ENCODE measurements around the gene NUDT3.

Gene NUDT3

GRCh38 chr6:34237316-34237721, 155.2 kb downstream of the NUDT3 start:
- no peaks in the 10 kb centered on the region for H3K27me3 Mint-ChIP-seq
- H3K4me1 Mint-ChIP-seq, result peaks cover 40% of the 10 kb centered on the region
- no peak overlapping the region for H3K27ac Mint-ChIP-seq (ENCODE audit: low read depth)
- no peaks in the 10 kb centered on the region for H3K9me3 Mint-ChIP-seq
- peaks cover 22% of the 10 kb centered on the region for H3K36me3 Mint-ChIP-seq (ENCODE audit: insufficient read depth)
- peak overlapping the region; percentile 92 for H3K4me3 Mint-ChIP-seq
- no peak for ATAC-seq (replicated peaks; ENCODE audit: extremely low read depth, poor library complexity, severe bottlenecking)
- no peak for DNase-seq (ENCODE audit: low spot score in 2 of 2)

- peak within 1 kb of the TSS; percentile 92 for H3K4me3 Mint-ChIP-seq
- H3K27me3 Mint-ChIP-seq, result no peaks in the 10 kb centered on the region
- peak within 1 kb of the TSS; percentile 98 for H3K27ac Mint-ChIP-seq (ENCODE audit: low read depth)
- peaks cover 36% of the 10 kb centered on the region for H3K4me1 Mint-ChIP-seq
- H3K36me3 Mint-ChIP-seq (ENCODE audit: insufficient read depth), result peaks cover 19% of the 10 kb centered on the region
- DNase-seq (ENCODE audit: low spot score in 2 of 2) (peak; percentile 78 to 81), ATAC-seq (replicated peaks; ENCODE audit: extremely low read depth, poor library complexity, severe bottlenecking) (peak; percentile 79)
- no peaks in the 10 kb centered on the region for H3K9me3 Mint-ChIP-seq
Measured at GRCh38 chr6:34236443-34237315, 155.8 kb downstream of the NUDT3 start, which contains the start of gene HMGA1. HMGA1 (plus strand) TSS chr6:34236873; CDS start chr6:34240781, 3,908 bp downstream.

GRCh38 chr6:34236131-34236442, 156.4 kb downstream of the NUDT3 start:
- DNase-seq (ENCODE audit: low spot score in 2 of 2) (peak; percentile 54 to 73), ATAC-seq (replicated peaks; ENCODE audit: extremely low read depth, poor library complexity, severe bottlenecking) (peak; percentile 75)
- peaks cover 32% of the 10 kb centered on the region for H3K4me1 Mint-ChIP-seq
- H3K36me3 Mint-ChIP-seq (ENCODE audit: insufficient read depth), result peaks cover 18% of the 10 kb centered on the region
- peak overlapping the region; percentile 98 for H3K27ac Mint-ChIP-seq (ENCODE audit: low read depth)
- H3K9me3 Mint-ChIP-seq, result no peaks in the 10 kb centered on the region
- H3K4me3 Mint-ChIP-seq, result peak overlapping the region; percentile 92
- H3K27me3 Mint-ChIP-seq, result no peaks in the 10 kb centered on the region

GRCh38 chr6:34235307-34236130, 156.9 kb downstream of the NUDT3 start:
- peak overlapping the region; percentile 92 for H3K4me3 Mint-ChIP-seq
- ATAC-seq (replicated peaks; ENCODE audit: extremely low read depth, poor library complexity, severe bottlenecking), result peak; percentile 30
- H3K4me1 Mint-ChIP-seq, result peaks cover 32% of the 10 kb centered on the region
- no peaks in the 10 kb centered on the region for H3K27me3 Mint-ChIP-seq
- H3K27ac Mint-ChIP-seq (ENCODE audit: low read depth), result peak overlapping the region; percentile 98
- H3K36me3 Mint-ChIP-seq (ENCODE audit: insufficient read depth), result peaks cover 16% of the 10 kb centered on the region
- no peak for DNase-seq (ENCODE audit: low spot score in 2 of 2)
- no peaks in the 10 kb centered on the region for H3K9me3 Mint-ChIP-seq

- Mint-ChIP-seq H3K27me3 (no peaks in the 10 kb centered on the region), H3K36me3 (ENCODE audit: insufficient read depth) (peaks cover 16% of the 10 kb centered on the region), H3K27ac (ENCODE audit: low read depth) (peak overlapping the region; percentile 69), H3K4me1 (peaks cover 27% of the 10 kb centered on the region), H3K4me3 (peak overlapping the region; percentile 61), H3K9me3 (no peaks in the 10 kb centered on the region)
- ATAC-seq (replicated peaks; ENCODE audit: extremely low read depth, poor library complexity, severe bottlenecking) (no peak), DNase-seq (ENCODE audit: low spot score in 2 of 2) (no peak)
Measured at GRCh38 chr6:34234667-34235306, 157.7 kb downstream of the NUDT3 start.

GRCh38 chr6:34233867-34234266, 158.6 kb downstream of the NUDT3 start:
- H3K4me1 Mint-ChIP-seq, result peaks cover 21% of the 10 kb centered on the region
- peak overlapping the region; percentile 69 for H3K27ac Mint-ChIP-seq (ENCODE audit: low read depth)
- H3K4me3 Mint-ChIP-seq, result peak overlapping the region; percentile 61
- peaks cover 16% of the 10 kb centered on the region for H3K36me3 Mint-ChIP-seq (ENCODE audit: insufficient read depth)
- DNase-seq (ENCODE audit: low spot score in 2 of 2) (no peak), ATAC-seq (replicated peaks; ENCODE audit: extremely low read depth, poor library complexity, severe bottlenecking) (no peak)
- no peaks in the 10 kb centered on the region for H3K27me3 Mint-ChIP-seq
- H3K9me3 Mint-ChIP-seq, result no peaks in the 10 kb centered on the region

- Mint-ChIP-seq H3K9me3 (no peaks in the 10 kb centered on the region), H3K27ac (ENCODE audit: low read depth) (no peak overlapping the region), H3K27me3 (no peaks in the 10 kb centered on the region), H3K4me3 (no peak overlapping the region), H3K4me1 (peaks cover 14% of the 10 kb centered on the region), H3K36me3 (ENCODE audit: insufficient read depth) (peaks cover 15% of the 10 kb centered on the region)
- DNase-seq (ENCODE audit: low spot score in 2 of 2) (no peak), ATAC-seq (replicated peaks; ENCODE audit: extremely low read depth, poor library complexity, severe bottlenecking) (no peak)
Measured at GRCh38 chr6:34232901-34233300, 159.6 kb downstream of the NUDT3 start.

- Mint-ChIP-seq H3K4me1 (peaks cover 14% of the 10 kb centered on the region), H3K27me3 (no peaks in the 10 kb centered on the region), H3K27ac (ENCODE audit: low read depth) (no peak overlapping the region), H3K36me3 (ENCODE audit: insufficient read depth) (peaks cover 14% of the 10 kb centered on the region), H3K9me3 (no peaks in the 10 kb centered on the region), H3K4me3 (no peak overlapping the region)
- ATAC-seq (replicated peaks; ENCODE audit: extremely low read depth, poor library complexity, severe bottlenecking) (no peak), DNase-seq (ENCODE audit: low spot score in 2 of 2) (no peak)
Measured at GRCh38 chr6:34231566-34232336, 160.7 kb downstream of the NUDT3 start.

- Mint-ChIP-seq H3K4me3 (no peak overlapping the region), H3K4me1 (peaks cover 8% of the 10 kb centered on the region), H3K9me3 (no peaks in the 10 kb centered on the region), H3K36me3 (ENCODE audit: insufficient read depth) (peaks cover 6% of the 10 kb centered on the region), H3K27me3 (no peaks in the 10 kb centered on the region), H3K27ac (ENCODE audit: low read depth) (no peak overlapping the region)
- no peak for DNase-seq (ENCODE audit: low spot score in 2 of 2)
- ATAC-seq (replicated peaks; ENCODE audit: extremely low read depth, poor library complexity, severe bottlenecking), result no peak
Measured at GRCh38 chr6:34230653-34231371, 161.7 kb downstream of the NUDT3 start.

- Mint-ChIP-seq H3K4me1 (peaks cover 7% of the 10 kb centered on the region), H3K9me3 (no peaks in the 10 kb centered on the region), H3K36me3 (ENCODE audit: insufficient read depth) (peaks cover 7% of the 10 kb centered on the region), H3K27ac (ENCODE audit: low read depth) (no peak overlapping the region), H3K27me3 (no peaks in the 10 kb centered on the region), H3K4me3 (no peak overlapping the region)
- ATAC-seq (replicated peaks; ENCODE audit: extremely low read depth, poor library complexity, severe bottlenecking) (no peak), DNase-seq (ENCODE audit: low spot score in 2 of 2) (no peak)
Measured at GRCh38 chr6:34229877-34230276, 162.6 kb downstream of the NUDT3 start.

Measured in central memory CD8-positive, alpha-beta T cell (primary cell).